BJ (cell line): Measurements from ENCODE around the gene TSC22D2. TPM values are rescaled to one million over a fixed set of nuclear protein-coding genes. Genes with fewer than 3 reads are reported as not detected.

ENCODE experiments used
- CTCF ChIA-PET: fragments of 350-600 bp; formaldehyde crosslinking; extraction: SDS; loops from one replicate; lab custom pipeline; 2021; ENCODE audit warnings: antibody characterized with exemption, inconsistent platforms; lab: Yijun Ruan, JAX
- POLR2A ChIA-PET: fragments of 300-600 bp; sonication (Branson Sonifier 250); formaldehyde crosslinking; extraction: SDS; loops from one replicate; lab custom pipeline; 2021; ENCODE audit warnings: antibody characterized with exemption; lab: Charles Lee
- DNase-seq: peaks from one replicate; pipeline ENCODE4 v3.0.0-alpha.2; 2011; ENCODE audit warnings: low read depth
- H3K27me3 ChIP-seq: 2 replicates; pipeline ENCODE4 v1.6.0; 2011; ENCODE audit warnings: low read length; ENCODE audit not compliant: control insufficient read depth, insufficient read depth
- H3K36me3 ChIP-seq: 2 replicates; pipeline ENCODE4 v1.5.1; 2011; ENCODE audit warnings: low read length; ENCODE audit not compliant: control insufficient read depth, insufficient read depth
- H3K4me3 ChIP-seq: 2 replicates; pipeline ENCODE4 v1.5.1; 2011; ENCODE audit warnings: low read depth, mild to moderate bottlenecking, control low read depth, low read length
- polyA plus RNA-seq: library from polyadenylated mRNA; depleted of rRNA; stranded (reverse); fragments of >200 nt; gene quantifications from 2 replicates; pipeline ENCODE4 v1.2.3, GENCODE V29; 2011
- TF ChIP-seq, protein P1 (sequence below): IDR thresholded peaks from 2 replicates; pipeline ENCODE4 v1.5.1; 2011; ENCODE audit warnings: low read depth, mild to moderate bottlenecking, control low read depth, inconsistent platforms, low read length, moderate library complexity; ENCODE audit not compliant: insufficient read depth

The TSC22D2 gene
- polyA plus RNA-seq, 1 experiment: 8.4 TPM

DNA sequence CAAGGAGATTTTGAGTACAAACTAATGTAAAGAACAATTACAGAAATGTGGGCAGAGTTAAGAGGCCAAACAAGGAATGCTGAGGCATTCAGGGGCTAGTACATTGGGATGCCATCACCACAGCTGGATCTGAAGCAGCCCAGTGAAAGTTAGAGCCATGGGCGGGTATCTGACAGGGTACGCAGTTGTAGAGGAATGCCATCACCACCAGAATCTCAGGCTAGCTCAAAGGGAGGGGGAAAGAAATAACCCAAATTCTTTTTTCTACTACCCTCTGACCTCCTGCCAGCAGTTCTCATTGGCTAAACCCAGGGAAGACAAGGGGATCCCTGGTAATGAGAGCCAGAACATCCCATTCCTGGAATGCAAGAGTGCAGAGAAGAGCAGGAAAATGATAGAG lies 9.0 kb upstream of the TSC22D2 start:
- TF ChIP-seq, protein P1, sequence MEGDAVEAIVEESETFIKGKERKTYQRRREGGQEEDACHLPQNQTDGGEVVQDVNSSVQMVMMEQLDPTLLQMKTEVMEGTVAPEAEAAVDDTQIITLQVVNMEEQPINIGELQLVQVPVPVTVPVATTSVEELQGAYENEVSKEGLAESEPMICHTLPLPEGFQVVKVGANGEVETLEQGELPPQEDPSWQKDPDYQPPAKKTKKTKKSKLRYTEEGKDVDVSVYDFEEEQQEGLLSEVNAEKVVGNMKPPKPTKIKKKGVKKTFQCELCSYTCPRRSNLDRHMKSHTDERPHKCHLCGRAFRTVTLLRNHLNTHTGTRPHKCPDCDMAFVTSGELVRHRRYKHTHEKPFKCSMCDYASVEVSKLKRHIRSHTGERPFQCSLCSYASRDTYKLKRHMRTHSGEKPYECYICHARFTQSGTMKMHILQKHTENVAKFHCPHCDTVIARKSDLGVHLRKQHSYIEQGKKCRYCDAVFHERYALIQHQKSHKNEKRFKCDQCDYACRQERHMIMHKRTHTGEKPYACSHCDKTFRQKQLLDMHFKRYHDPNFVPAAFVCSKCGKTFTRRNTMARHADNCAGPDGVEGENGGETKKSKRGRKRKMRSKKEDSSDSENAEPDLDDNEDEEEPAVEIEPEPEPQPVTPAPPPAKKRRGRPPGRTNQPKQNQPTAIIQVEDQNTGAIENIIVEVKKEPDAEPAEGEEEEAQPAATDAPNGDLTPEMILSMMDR: no peak
- H3K4me3 ChIP-seq: no peak overlapping the region
- H3K27me3 ChIP-seq: no peaks in the 10 kb centered on the region
- POLR2A ChIA-PET: no interaction called here
- no peak for DNase-seq
- H3K36me3 ChIP-seq: no peaks in the 10 kb centered on the region
- CTCF ChIA-PET: no interaction called here

DNA sequence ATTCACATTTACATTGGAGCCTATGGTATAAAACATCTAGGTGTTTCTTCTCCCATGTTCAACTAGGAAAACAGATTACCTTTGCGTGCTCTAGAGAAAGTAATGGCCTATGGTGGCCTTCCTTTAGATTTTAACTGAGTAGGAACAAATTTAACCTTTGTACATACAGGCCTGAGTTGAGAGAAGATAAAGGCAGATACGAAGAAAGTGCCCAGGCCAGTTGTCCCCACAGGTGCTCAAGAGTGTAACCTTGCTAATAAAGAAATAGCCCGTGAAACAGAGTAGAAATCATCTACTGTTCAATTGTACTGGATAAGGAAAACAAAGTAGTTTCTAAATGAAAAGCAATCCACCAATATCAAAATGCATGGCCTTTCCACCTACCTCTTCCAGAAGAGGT lies 6.8 kb upstream of the TSC22D2 start:
- Histone ChIP-seq H3K27me3 (no peaks in the 10 kb centered on the region), H3K4me3 (no peak overlapping the region), H3K36me3 (no peaks in the 10 kb centered on the region)
- ChIA-PET CTCF (no interaction called here), POLR2A (no interaction called here)
- TF ChIP-seq, protein P1: no peak
- no peak for DNase-seq

DNA sequence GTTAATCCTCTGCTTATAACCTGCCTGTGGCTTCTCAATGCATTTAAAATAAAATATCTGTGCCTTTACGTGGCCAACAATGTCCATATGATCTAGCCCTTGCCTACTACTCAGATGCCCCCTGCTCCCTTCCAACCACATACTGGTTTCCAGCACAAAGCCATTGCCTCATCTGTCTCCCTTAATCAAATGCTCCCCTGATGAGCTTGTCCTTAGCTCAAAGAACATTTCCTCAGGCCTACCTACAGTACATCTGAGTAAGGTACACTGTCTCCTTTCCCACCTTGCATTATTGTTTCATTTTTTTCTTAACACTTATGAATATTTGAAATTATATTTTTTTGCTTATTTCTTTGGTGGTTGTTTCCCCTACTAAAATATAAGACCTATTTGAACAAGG lies 5.9 kb upstream of the TSC22D2 start:
- no peaks in the 10 kb centered on the region for H3K27me3 ChIP-seq
- CTCF ChIA-PET: interaction anchor here (1.1 kb wide), 1 partner anchor 9 kb away, joined by 3 read pairs; no protein-coding TSS in a partner anchor
- POLR2A ChIA-PET: no interaction called here

DNA sequence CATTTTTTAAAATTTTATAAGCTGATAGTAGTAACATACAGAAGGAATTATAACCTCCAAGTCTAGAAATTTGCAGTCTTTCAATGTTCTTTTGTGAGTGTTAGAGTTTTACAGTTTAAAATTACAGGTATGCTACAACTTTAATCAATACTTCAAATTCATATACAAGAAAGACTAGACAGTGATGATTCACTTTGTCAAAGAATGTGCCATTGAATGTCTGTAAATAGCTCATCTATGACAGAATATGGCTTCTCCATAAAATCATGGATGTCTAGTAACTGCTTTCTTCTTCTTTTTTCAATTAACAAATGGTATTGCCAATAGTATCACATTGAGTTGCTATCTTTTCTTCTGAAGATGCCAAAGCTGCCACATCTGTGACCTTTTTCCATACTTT lies 4.1 kb upstream of the TSC22D2 start:
- POLR2A ChIA-PET: no interaction called here
- TF ChIP-seq, protein P1: no peak
- H3K27me3 ChIP-seq: no peaks in the 10 kb centered on the region
- no peak overlapping the region for H3K4me3 ChIP-seq
- H3K36me3 ChIP-seq: no peaks in the 10 kb centered on the region
- DNase-seq: no peak
- CTCF ChIA-PET: interaction anchor here (0.8 to 1.2 kb wide), 2 partner anchors 13 to 466 kb away, joined by 3 to 4 read pairs; no protein-coding TSS in a partner anchor

More for the DNA sequence above, 5.9 kb upstream of the TSC22D2 start:
- TF ChIP-seq, protein P1: no peak
- H3K36me3 ChIP-seq: no peaks in the 10 kb centered on the region
- DNase-seq: no peak
- H3K4me3 ChIP-seq: no peak overlapping the region

DNA sequence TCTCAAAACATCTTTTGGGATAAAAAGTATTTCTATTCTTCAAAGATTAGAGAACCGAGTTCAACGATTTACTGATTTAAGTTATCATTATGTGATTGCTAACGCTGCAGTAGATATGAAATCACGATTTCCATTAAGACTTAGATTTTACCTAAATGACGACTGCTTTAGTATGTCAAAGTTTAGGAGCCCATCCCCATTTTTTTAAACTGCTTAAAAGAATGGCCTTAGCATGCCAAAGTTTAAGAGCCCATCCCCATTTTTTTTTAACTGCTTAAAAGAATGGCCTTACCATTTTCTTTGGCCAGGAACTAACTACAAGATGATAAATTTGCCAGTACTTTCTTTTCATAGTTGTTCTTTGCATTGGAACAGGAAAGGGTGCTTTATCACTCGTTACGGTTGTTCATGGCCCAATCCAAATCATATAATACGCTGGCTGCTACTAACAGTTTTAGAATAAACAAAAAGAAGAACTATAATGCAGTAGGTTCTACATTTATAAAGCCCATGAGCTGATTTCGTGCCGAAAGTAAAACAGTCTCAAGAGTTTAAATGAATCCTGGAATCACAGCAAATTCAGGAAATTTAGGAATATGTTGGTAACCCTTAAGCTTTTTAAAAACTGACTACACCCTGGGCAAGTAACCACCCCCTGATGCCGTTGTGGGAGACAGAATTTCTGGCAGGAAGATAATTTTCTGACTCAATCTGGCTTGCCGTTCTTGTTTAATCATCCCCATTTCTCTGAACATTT lies 869 bp upstream of the TSC22D2 start:
- CTCF ChIA-PET: interaction anchor here (0.8 to 6.0 kb wide), 5 partner anchors 17 to 179 kb away, joined by 3 to 48 read pairs (median 4); no protein-coding TSS in a partner anchor
- TF ChIP-seq, protein P1: no peak
- Histone ChIP-seq H3K4me3 (peak overlapping the region; percentile 42), H3K36me3 (peaks cover 4% of the 10 kb centered on the region; the same call in 1 of the 2 replicates), H3K27me3 (no peaks in the 10 kb centered on the region)
- DNase-seq: peak; percentile 31
- POLR2A ChIA-PET: no interaction called here
